ENCODE data around the gene GORASP1. TPM values are rescaled to one million over a fixed set of nuclear protein-coding genes. Genes with fewer than 3 reads are reported as not detected.
A peak's percentile ranks its signal among the peaks of the same experiment; 100 is the strongest.

GORASP1 gene
- total RNA-seq, 2 donors from 2014 or later, result 47.4 to 48.9 TPM

- no peaks in the 10 kb centered on the region for H3K9me3 Mint-ChIP-seq
- 62 to 65% methylated on average over 5 of the region's 5 CpGs for whole genome bisulfite sequencing, 2 experiments (ENCODE audit: insufficient coverage in 1 of 2, insufficient read length in 1 of 2)
These were observed 42.8 kb upstream of the GORASP1 start for GRCh38 chr3:39150148-39150802.

GRCh38 chr3:39149498-39150147 is 42.2 kb upstream of the GORASP1 start:
- peak overlapping the region; percentile 84 for H3K4me3 Mint-ChIP-seq
- peak overlapping the region; percentile 96 for H3K9ac ChIP-seq (ENCODE audit: extremely low read depth, low read length, poor library complexity, severe bottlenecking)
- peak overlapping the region; percentile 90 for H3K4me3 ChIP-seq (ENCODE audit: low read length)
- no peaks in the 10 kb centered on the region for H3K27me3 ChIP-seq (ENCODE audit: control insufficient read depth, insufficient read depth, low read length, poor library complexity, severe bottlenecking)
- no peaks in the 10 kb centered on the region for H3K27me3 Mint-ChIP-seq (ENCODE audit: insufficient read depth)
- H3K36me3 ChIP-seq (ENCODE audit: control insufficient read depth, insufficient read depth, low read length), result peaks cover 32% of the 10 kb centered on the region
- H3K27ac Mint-ChIP-seq, result peak overlapping the region; percentile 98
- peaks cover 64% of the 10 kb centered on the region for H3K4me1 Mint-ChIP-seq
- H3K4me1 ChIP-seq (ENCODE audit: control insufficient read depth, insufficient read depth, low read length), result peaks cover 38% of the 10 kb centered on the region
- DNase-seq, result peak; percentile 61
- no peaks in the 10 kb centered on the region for H3K9me3 ChIP-seq (ENCODE audit: control insufficient read depth, low read length)
- no peak overlapping the region for H3K27ac ChIP-seq (ENCODE audit: low read depth, low read length)
- WGBS, 2 experiments (ENCODE audit: insufficient coverage in 1 of 2, insufficient read length in 1 of 2), result 82 to 92% methylated on average over 2 to 3 of the region's 3 CpGs
- H3K9me3 Mint-ChIP-seq, result no peaks in the 10 kb centered on the region
- no peak for TF ChIP-seq CTCF (conservative IDR thresholded peaks at IDR 0.05)
- peaks cover 21% of the 10 kb centered on the region for H3K36me3 Mint-ChIP-seq (ENCODE audit: low read depth)

More at GRCh38 chr3:39150148-39150802, 42.8 kb upstream of the GORASP1 start:
- H3K36me3 ChIP-seq (ENCODE audit: control insufficient read depth, insufficient read depth, low read length), result peaks cover 25% of the 10 kb centered on the region
- peak overlapping the region; percentile 90 for H3K4me3 ChIP-seq (ENCODE audit: low read length)
- H3K4me1 ChIP-seq (ENCODE audit: control insufficient read depth, insufficient read depth, low read length), result peaks cover 40% of the 10 kb centered on the region
- H3K27ac Mint-ChIP-seq, result peak overlapping the region; percentile 98
- no peaks in the 10 kb centered on the region for H3K9me3 ChIP-seq (ENCODE audit: control insufficient read depth, low read length)
- H3K4me1 Mint-ChIP-seq, result peaks cover 69% of the 10 kb centered on the region
- H3K9ac ChIP-seq (ENCODE audit: extremely low read depth, low read length, poor library complexity, severe bottlenecking), result peak overlapping the region; percentile 96
- no peaks in the 10 kb centered on the region for H3K27me3 ChIP-seq (ENCODE audit: control insufficient read depth, insufficient read depth, low read length, poor library complexity, severe bottlenecking)
- no peak for DNase-seq
- peaks cover 16% of the 10 kb centered on the region for H3K36me3 Mint-ChIP-seq (ENCODE audit: low read depth)
- peak; percentile 55 for TF ChIP-seq CTCF (conservative IDR thresholded peaks at IDR 0.05)
- H3K27ac ChIP-seq (ENCODE audit: low read depth, low read length), result peak overlapping the region; percentile 96
- peak overlapping the region; percentile 84 for H3K4me3 Mint-ChIP-seq
- no peaks in the 10 kb centered on the region for H3K27me3 Mint-ChIP-seq (ENCODE audit: insufficient read depth)

- H3K4me3 ChIP-seq (ENCODE audit: low read length), result peak overlapping the region; percentile 90
- peak overlapping the region; percentile 84 for H3K4me3 Mint-ChIP-seq
- peak overlapping the region; percentile 98 for H3K27ac Mint-ChIP-seq
- no peaks in the 10 kb centered on the region for H3K27me3 ChIP-seq (ENCODE audit: control insufficient read depth, insufficient read depth, low read length, poor library complexity, severe bottlenecking)
- WGBS, 2 experiments (ENCODE audit: insufficient coverage in 1 of 2, insufficient read length in 1 of 2), result 72 to 78% methylated on average over 2 to 4 of the region's 4 CpGs
- no peaks in the 10 kb centered on the region for H3K27me3 Mint-ChIP-seq (ENCODE audit: insufficient read depth)
- H3K9ac ChIP-seq (ENCODE audit: extremely low read depth, low read length, poor library complexity, severe bottlenecking), result peak overlapping the region; percentile 96
- H3K9me3 ChIP-seq (ENCODE audit: control insufficient read depth, low read length), result no peaks in the 10 kb centered on the region
- H3K9me3 Mint-ChIP-seq, result no peaks in the 10 kb centered on the region
- no peak for DNase-seq
- TF ChIP-seq CTCF (conservative IDR thresholded peaks at IDR 0.05), result no peak
- H3K27ac ChIP-seq (ENCODE audit: low read depth, low read length), result no peak overlapping the region
- peaks cover 34% of the 10 kb centered on the region for H3K4me1 ChIP-seq (ENCODE audit: control insufficient read depth, insufficient read depth, low read length)
- H3K36me3 Mint-ChIP-seq (ENCODE audit: low read depth), result peaks cover 25% of the 10 kb centered on the region
- peaks cover 59% of the 10 kb centered on the region for H3K4me1 Mint-ChIP-seq
- peaks cover 37% of the 10 kb centered on the region for H3K36me3 ChIP-seq (ENCODE audit: control insufficient read depth, insufficient read depth, low read length)
These were observed 41.6 kb upstream of the GORASP1 start for GRCh38 chr3:39149059-39149455.
